GM20000 (cell line): ENCODE measurements around the gene POLR2A.
A peak's percentile ranks its signal among the peaks of the same experiment; 100 is the strongest.

Experiments used
- DNase-seq: peaks from one replicate; pipeline ENCODE4 v3.0.0; 2012; ENCODE audit warnings: low spot score
- CTCF ChIP-seq: IDR thresholded peaks from 2 replicates; pipeline ENCODE4 v1.5.1; 2012; ENCODE audit warnings: mild to moderate bottlenecking, control low read depth; ENCODE audit errors: extremely low read depth, missing control alignments

The POLR2A gene

GRCh38 chr17:7496470-7497183 lies 12.5 kb downstream of the POLR2A start:
- DNase-seq, result no peak
- TF ChIP-seq CTCF, result no peak

GRCh38 chr17:7497228-7497627 lies 13.1 kb downstream of the POLR2A start:
- DNase-seq, result no peak
- no peak for TF ChIP-seq CTCF

GRCh38 chr17:7497636-7498035 lies 13.5 kb downstream of the POLR2A start:
- TF ChIP-seq CTCF, result no peak
- DNase-seq, result no peak

GRCh38 chr17:7499161-7499560 lies 15.0 kb downstream of the POLR2A start:
- TF ChIP-seq CTCF, result no peak
- DNase-seq, result no peak

- no peak for TF ChIP-seq CTCF
- DNase-seq, result no peak
Observed at GRCh38 chr17:7501729-7502128, 17.6 kb downstream of the POLR2A start.

GRCh38 chr17:7502171-7502847 lies 18.1 kb downstream of the POLR2A start:
- no peak for DNase-seq
- TF ChIP-seq CTCF, result no peak

- DNase-seq, result no peak
- peak; percentile 3 for TF ChIP-seq CTCF
Observed at GRCh38 chr17:7502987-7503386, 18.8 kb downstream of the POLR2A start.
